ENCODE measurements around the gene ME3. TPM values are rescaled to one million over a fixed set of nuclear protein-coding genes. Genes with fewer than 3 reads are reported as not detected.

Gene ME3
- polyA plus RNA-seq, 10 donors = 6.5 to 10.3 (median 8.4) TPM

GRCh38 chr11:86693518-86693917, 21.1 kb upstream of the ME3 start:
- DNase-seq = peak in 1 of 3 donors; percentile 40

- no peak for DNase-seq
These were observed 20.3 kb upstream of the ME3 start for GRCh38 chr11:86692746-86693145.

GRCh38 chr11:86692317-86692716, 19.9 kb upstream of the ME3 start:
- no peak for DNase-seq

- peak in 1 of 3 donors; percentile 52 for DNase-seq
These were observed 16.2 kb upstream of the ME3 start for GRCh38 chr11:86688398-86689179.

- no peak for DNase-seq
These were observed 14.9 kb upstream of the ME3 start for GRCh38 chr11:86687185-86687778.

GRCh38 chr11:86686531-86686930, 14.1 kb upstream of the ME3 start:
- no peak for DNase-seq

GRCh38 chr11:86681483-86681756, 9.0 kb upstream of the ME3 start:
- peak in 1 of 3 donors; percentile 41 for DNase-seq

GRCh38 chr11:86680716-86681482, 8.5 kb upstream of the ME3 start:
- no peak for DNase-seq

GRCh38 chr11:86678823-86679222, 6.4 kb upstream of the ME3 start:
- DNase-seq = no peak

GRCh38 chr11:86678296-86678695, 5.9 kb upstream of the ME3 start:
- no peak for DNase-seq

- no peak for DNase-seq
These were observed 4.2 kb upstream of the ME3 start for GRCh38 chr11:86676533-86677154.

- DNase-seq = no peak
These were observed 3.6 kb upstream of the ME3 start for GRCh38 chr11:86676010-86676409.

- DNase-seq = peak in 1 of 3 donors; percentile 51
These were observed 2.6 kb upstream of the ME3 start for GRCh38 chr11:86675017-86675416.

GRCh38 chr11:86673872-86674750, 1.7 kb upstream of the ME3 start:
- DNase-seq = no peak

- no peak for DNase-seq
These were observed 833 bp upstream of the ME3 start for GRCh38 chr11:86673055-86673843.

GRCh38 chr11:86671531-86672006, 847 bp downstream of the ME3 start:
- DNase-seq = peak; percentile 45 to 88 (median 74)

GRCh38 chr11:86670911-86671310, 1.5 kb downstream of the ME3 start:
- DNase-seq = no peak

- no peak for DNase-seq
These were observed 2.2 kb downstream of the ME3 start for GRCh38 chr11:86670181-86670580.

GRCh38 chr11:86669424-86669823, 3.0 kb downstream of the ME3 start:
- no peak for DNase-seq

- DNase-seq = no peak
These were observed 3.5 kb downstream of the ME3 start for GRCh38 chr11:86668929-86669328.

- DNase-seq = no peak
These were observed 6.2 kb downstream of the ME3 start for GRCh38 chr11:86666193-86666592.
